Gastroesophageal sphincter (tissue), 4 donors: ENCODE results near the gene MAML3. TPM values are rescaled to one million over a fixed set of nuclear protein-coding genes. Genes with fewer than 3 reads are reported as not detected.
A peak's percentile ranks its signal among the peaks of the same experiment; 100 is the strongest.

Source experiments
- ATAC-seq: fragments of 150-250 bp; one replicate; pipeline ENCODE4 v1.9.1; 2016; ENCODE audit warnings: mild to moderate bottlenecking, moderate library complexity
- H3K27ac ChIP-seq, 4 donors: fragments of 200-600 bp; sonication (generic) in 3 of 4; 1 replicate in 3 of 4; 2 replicates in 1 of 4; pipeline ENCODE4 v1.5.1; 2016 to 2019
- H3K27me3 ChIP-seq: fragments of 200-600 bp; sonication (generic); one replicate; pipeline ENCODE4 v1.5.1; 2019
- H3K36me3 ChIP-seq, 2 donors: fragments of 200-600 bp; sonication (generic); one replicate each; pipeline ENCODE4 v1.5.1; 2019; ENCODE audit warnings: control low read depth in 1 of 2
- H3K4me1 ChIP-seq, 3 donors: fragments of 200-600 bp; sonication (generic); 1 replicate in 2 of 3; 2 replicates in 1 of 3; pipeline ENCODE4 v1.5.1; 2016 to 2019; ENCODE audit warnings: control low read depth in 2 of 3
- H3K4me3 ChIP-seq, 2 donors: fragments of 200-600 bp; sonication (generic); one replicate each; pipeline ENCODE4 v1.5.1; 2019; ENCODE audit warnings: mild to moderate bottlenecking in 1 of 2, moderate library complexity in 1 of 2
- H3K9me3 ChIP-seq, 3 donors: fragments of 200-600 bp; sonication (generic); one replicate each; pipeline ENCODE4 v1.5.1; 2017 to 2019; ENCODE audit warnings: control low read depth in 2 of 3
- EP300 ChIP-seq: sonication (generic); formaldehyde crosslinking; IDR thresholded peaks from one replicate; pipeline ENCODE4 v1.6.1; 2017; ENCODE audit warnings: antibody characterized with exemption, mild to moderate bottlenecking
- POLR2A ChIP-seq, 2 donors: fragments of 450-650 bp; IDR thresholded peaks; one replicate each; pipeline ENCODE4 v1.6.1; 2017; ENCODE audit warnings: antibody characterized with exemption in 2 of 2, mild to moderate bottlenecking in 2 of 2, moderate library complexity in 1 of 2
- POLR2AphosphoS5 ChIP-seq: sonication (generic); formaldehyde crosslinking; IDR thresholded peaks from one replicate; pipeline ENCODE4 v1.6.1; 2017; ENCODE audit warnings: antibody characterized with exemption
- WGBS, 2 donors: methylation state at CpG; one replicate each; pipeline ENCODE4 v1.1.5; 2018; ENCODE audit warnings: low coverage in 1 of 2; 5-methylcytosine and 5-hydroxymethylcytosine counted together
- total RNA-seq, 4 donors: library from RNA; depleted of rRNA; stranded (reverse); fragments of >200 nt; gene quantifications; one replicate each; pipeline ENCODE4 v1.1.0, GENCODE V29; 2016
- TF ChIP-seq, protein P1 (sequence below), 4 experiments: fragments of 200-600 bp in 2 of 4; fragments of 450-650 bp in 2 of 4; sonication (generic) in 1 of 4; IDR thresholded peaks; one replicate each; pipeline ENCODE4 v1.5.1; 2017 to 2019; ENCODE audit warnings: antibody characterized with exemption in 4 of 4, mild to moderate bottlenecking in 2 of 4, moderate library complexity in 2 of 4

MAML3 gene
- total RNA-seq, 4 donors from 2014 or later: 5.3 to 10.6 (median 9.3) TPM

DNA sequence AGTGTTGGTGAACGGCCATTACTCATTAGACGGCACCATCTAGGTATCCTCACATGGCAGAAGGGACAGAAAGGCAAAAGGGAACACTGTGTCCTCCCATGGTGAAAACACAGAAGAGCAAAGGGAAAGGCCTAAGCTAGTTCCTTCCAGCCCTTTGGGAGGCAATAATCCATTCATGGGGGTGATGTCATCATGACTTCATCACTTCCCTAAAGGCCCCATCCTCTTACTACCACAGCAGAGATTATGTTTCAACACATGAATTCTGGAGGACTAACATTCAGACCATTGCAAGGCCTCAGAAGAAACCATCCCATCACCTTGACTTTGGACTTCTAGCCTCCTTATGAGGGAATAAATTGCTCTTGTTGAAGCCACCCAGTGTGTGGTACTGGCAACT, 250.1 kb downstream of the MAML3 start:
- no peak for TF ChIP-seq POLR2A (IDR thresholded peaks at IDR 0.05)
- no peak for TF ChIP-seq POLR2AphosphoS5
- TF ChIP-seq, protein P1, sequence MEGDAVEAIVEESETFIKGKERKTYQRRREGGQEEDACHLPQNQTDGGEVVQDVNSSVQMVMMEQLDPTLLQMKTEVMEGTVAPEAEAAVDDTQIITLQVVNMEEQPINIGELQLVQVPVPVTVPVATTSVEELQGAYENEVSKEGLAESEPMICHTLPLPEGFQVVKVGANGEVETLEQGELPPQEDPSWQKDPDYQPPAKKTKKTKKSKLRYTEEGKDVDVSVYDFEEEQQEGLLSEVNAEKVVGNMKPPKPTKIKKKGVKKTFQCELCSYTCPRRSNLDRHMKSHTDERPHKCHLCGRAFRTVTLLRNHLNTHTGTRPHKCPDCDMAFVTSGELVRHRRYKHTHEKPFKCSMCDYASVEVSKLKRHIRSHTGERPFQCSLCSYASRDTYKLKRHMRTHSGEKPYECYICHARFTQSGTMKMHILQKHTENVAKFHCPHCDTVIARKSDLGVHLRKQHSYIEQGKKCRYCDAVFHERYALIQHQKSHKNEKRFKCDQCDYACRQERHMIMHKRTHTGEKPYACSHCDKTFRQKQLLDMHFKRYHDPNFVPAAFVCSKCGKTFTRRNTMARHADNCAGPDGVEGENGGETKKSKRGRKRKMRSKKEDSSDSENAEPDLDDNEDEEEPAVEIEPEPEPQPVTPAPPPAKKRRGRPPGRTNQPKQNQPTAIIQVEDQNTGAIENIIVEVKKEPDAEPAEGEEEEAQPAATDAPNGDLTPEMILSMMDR (IDR thresholded peaks at IDR 0.05): no peak
- no peak for TF ChIP-seq EP300
- no peaks in the 10 kb centered on the region for H3K9me3 ChIP-seq
- H3K27ac ChIP-seq: no peak overlapping the region
- H3K4me3 ChIP-seq: no peak overlapping the region
- no peak for ATAC-seq
- peaks cover 0 to 44% (median 3%) of the 10 kb centered on the region in 3 donors for H3K4me1 ChIP-seq
- no peaks in the 10 kb centered on the region for H3K27me3 ChIP-seq
- H3K36me3 ChIP-seq: no peaks in the 10 kb centered on the region
- WGBS, 2 donors: 83% methylated on average over 2 of the region's 2 CpGs; no CpG with 5 or more reads in 1 of the 2 donors

DNA sequence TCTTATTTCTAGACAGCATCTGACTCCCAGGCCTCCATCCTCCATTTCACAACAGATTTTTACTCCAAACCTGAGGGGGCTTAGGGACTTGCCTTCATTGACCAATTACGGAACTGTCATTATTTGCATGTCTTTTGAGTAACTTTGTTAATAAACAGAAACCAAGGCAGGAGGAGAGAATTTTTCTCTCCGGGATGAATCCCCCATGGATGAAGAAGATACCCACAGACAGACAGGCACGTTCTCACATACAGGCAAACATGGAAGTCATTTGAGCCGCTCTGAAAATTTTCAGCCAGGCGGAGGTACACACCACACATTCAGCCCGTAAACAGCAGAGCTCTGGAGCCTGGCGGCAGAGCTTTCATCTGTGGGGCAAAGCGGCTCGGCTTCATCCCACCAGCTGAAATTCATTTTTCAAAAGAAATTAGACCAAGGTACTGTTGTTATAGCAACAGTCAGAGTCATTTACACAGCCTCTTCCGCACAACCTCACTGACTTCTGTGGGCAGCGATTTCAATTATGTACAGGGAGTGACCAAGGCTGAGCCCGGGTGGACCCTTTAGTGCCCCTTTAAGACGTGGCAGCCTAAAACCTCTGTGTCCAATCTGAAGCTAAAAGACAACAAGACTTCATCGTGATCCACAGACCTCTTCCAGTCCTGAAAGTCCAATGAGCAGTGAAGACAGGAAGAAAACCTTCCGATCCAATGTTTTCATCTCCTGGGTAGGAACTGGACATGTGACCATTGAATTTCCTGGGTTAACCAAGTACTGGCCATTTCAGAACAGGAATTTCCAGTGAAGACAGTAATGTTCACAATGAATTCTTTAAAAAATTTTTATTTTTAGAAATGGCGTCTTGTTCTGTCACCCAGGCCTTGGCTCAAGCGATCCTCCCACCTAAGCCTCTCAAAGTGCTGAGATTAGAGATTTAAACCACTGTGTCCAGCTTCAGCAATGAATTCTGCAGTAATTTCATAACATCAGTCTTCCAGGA, 251.4 kb downstream of the MAML3 start:
- TF ChIP-seq, protein P1 (IDR thresholded peaks at IDR 0.05): no peak
- TF ChIP-seq POLR2A (IDR thresholded peaks at IDR 0.05) (no peak), POLR2AphosphoS5 (no peak), EP300 (no peak)
- H3K4me3 ChIP-seq: peak overlapping the region; percentile 43 to 44
- no peaks in the 10 kb centered on the region for H3K27me3 ChIP-seq
- H3K9me3 ChIP-seq: no peaks in the 10 kb centered on the region
- peak; percentile 43 for ATAC-seq
- 35 to 72% methylated on average over 13 to 16 of the region's 17 CpGs for WGBS, 2 donors
- peaks cover 0 to 41% (median 3%) of the 10 kb centered on the region in 3 donors for H3K4me1 ChIP-seq
- H3K36me3 ChIP-seq: no peaks in the 10 kb centered on the region
- H3K27ac ChIP-seq: peak overlapping the region in 3 of 4 donors; percentile 23 to 54 (median 35)

DNA sequence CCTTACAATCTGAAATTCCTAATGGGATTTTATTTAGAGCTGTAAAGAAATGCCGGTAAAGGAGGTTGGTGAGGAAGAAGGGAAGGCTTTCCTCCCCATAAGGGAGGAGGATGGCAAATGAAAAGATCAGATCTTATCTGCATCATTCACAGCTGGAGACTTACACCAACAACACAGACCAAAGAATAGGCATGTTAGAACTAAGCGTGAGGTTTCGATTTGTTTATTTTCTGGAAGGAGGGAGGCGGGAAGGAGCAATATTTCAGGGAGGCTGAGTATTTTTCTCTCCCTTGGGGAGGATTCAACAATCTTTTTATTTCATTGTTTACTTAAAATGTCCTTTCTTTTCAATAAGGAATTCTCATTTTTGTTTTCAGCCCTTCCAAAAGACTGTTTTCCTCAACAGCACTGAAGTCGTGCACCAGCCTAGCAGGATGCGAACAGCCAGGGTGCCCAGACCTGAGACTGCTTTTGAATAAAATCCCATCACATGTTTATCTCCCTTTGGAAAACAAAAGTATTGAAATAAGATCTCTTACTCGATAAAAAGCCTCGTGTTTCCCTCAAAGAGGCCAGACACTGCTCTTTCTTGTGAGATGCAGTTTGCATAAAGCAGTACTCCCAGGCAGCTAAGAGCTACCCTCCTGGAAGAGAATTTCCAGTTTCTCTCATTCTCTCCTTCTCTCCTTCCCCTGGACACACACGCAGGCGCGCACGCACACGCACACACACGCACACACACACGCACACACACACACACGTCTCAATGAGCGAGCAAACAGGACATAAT, 252.3 kb downstream of the MAML3 start:
- TF ChIP-seq POLR2AphosphoS5: no peak
- TF ChIP-seq, protein P1 (IDR thresholded peaks at IDR 0.05): no peak
- Histone ChIP-seq H3K9me3 (no peaks in the 10 kb centered on the region), H3K36me3 (no peaks in the 10 kb centered on the region), H3K4me3 (peak overlapping the region; percentile 43 to 44), H3K27me3 (no peaks in the 10 kb centered on the region), H3K27ac (peak overlapping the region in 3 of 4 donors; percentile 23 to 54 (median 35)), H3K4me1 (peaks cover 0 to 32% (median 0%) of the 10 kb centered on the region in 3 donors)
- no peak for ATAC-seq
- WGBS, 2 donors: 18 to 36% methylated on average over 12 to 17 of the region's 17 CpGs

DNA sequence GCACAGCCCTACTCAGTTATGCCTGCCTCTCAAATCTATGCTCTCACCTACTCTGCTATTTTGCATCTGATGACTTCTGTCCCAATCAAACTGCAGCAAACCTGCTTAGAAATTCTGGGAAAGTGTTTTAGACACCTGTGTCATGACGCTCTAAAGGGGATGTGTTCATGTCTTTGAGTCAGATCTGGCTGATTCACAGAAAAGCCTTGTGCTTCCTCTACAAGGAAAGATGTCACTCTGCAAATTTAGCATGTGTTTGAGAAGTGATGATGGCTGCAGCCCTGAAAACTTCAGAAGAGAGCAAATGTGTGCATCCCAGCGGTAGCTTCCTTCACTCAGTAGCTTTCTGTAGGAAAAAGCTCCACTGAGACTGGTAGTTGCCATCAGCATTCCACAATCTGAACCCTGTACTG, 253.0 kb downstream of the MAML3 start:
- no peak overlapping the region for H3K4me3 ChIP-seq
- no peaks in the 10 kb centered on the region for H3K9me3 ChIP-seq
- H3K27ac ChIP-seq: peak overlapping the region in 2 of 4 donors; percentile 35 to 54
- no peak for TF ChIP-seq POLR2AphosphoS5
- TF ChIP-seq EP300: no peak
- TF ChIP-seq, protein P1 (IDR thresholded peaks at IDR 0.05): no peak
- no peak for TF ChIP-seq POLR2A (IDR thresholded peaks at IDR 0.05)
- H3K36me3 ChIP-seq: no peaks in the 10 kb centered on the region
- H3K27me3 ChIP-seq: no peaks in the 10 kb centered on the region
- 53 to 78% methylated on average over 2 of the region's 2 CpGs for WGBS, 2 donors
- no peak for ATAC-seq
- peaks cover 0 to 26% (median 0%) of the 10 kb centered on the region in 3 donors for H3K4me1 ChIP-seq
